AG10803 (cell line): ENCODE data around the gene XKR7.
"Not testable (repeated sequence)": the region's sequence is repeated elsewhere in the genome, so short reads cannot be mapped to it uniquely, and the experiment has no call there.

Source experiments
- DNase-seq: peaks from one replicate; pipeline ENCODE4 v3.0.0; 2010; ENCODE audit warnings: low read depth
- H3K4me3 ChIP-seq: 2 replicates; pipeline ENCODE4 v1.5.1; 2011; ENCODE audit warnings: mild to moderate bottlenecking, low read length, control low read depth
- CTCF ChIP-seq: conservative IDR thresholded peaks from 2 replicates; pipeline ENCODE4 v1.5.1; 2011; ENCODE audit warnings: mild to moderate bottlenecking, low read length, control low read depth, inconsistent platforms

XKR7 gene

DNA sequence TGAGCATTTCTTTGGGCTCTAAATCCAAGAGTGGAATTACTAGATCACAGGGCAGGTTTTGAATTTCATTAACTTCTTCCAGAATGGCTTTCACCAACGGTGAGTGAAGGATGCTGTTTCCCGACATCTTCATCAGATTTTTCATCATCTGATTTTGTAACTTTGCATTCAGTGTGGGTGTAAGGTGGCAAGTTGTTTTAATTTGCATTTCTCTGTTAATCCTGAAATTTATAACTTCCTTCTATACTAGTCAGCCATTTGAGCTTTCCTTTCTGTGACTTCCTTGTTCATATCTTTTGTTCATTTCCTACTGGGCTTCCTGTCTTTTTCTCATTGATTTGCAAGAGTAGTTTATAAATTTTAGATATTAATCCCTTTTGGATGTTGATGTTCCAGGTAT, 65.4 kb downstream of the XKR7 start:
- DNase-seq: no peak
- no peak overlapping the region for H3K4me3 ChIP-seq
- no peak for TF ChIP-seq CTCF

- not testable (repeated sequence) for DNase-seq, H3K4me3 ChIP-seq
These were observed 65.8 kb downstream of the XKR7 start for GRCh38 chr20:32033721-32034120.

DNA sequence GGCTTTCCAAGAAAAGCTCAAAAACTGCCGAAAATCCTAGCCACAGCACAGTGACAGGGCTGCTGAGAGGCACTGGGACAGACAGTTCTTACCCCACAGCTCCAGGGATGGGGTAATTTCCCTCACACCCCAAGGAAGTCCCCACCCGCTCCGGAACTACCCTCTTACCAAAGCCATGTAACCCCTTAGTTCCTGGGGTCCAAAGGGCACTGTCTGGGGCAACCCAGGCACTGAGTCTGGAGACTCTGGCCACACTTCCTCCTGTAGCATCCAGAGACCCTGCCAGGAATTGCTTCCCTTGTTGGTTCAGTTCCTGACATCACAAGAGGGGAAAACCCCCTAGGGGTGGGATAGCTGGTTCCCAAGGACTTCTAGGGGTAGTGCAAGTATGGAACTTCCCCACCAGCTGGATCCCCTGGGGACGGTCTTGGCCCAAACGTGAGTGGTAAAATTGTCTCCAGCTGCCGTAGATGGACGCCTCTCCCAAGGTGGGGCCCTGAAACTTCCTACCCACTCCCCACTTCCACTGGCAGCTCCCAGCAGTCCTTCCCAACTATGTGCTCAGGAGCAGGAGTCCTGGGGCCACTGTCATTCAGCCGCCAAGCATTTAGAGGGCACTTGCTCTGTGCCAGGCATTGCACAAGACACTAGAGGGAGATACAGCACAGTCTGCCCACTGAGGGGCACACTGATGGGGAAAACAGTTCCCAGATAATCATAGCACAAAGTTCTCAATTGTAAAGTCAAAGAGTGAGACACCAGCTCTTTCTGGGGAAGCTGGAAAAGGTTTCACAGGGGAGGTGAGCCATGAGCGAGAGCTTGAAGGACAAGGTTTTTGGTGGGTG, 66.9 kb downstream of the XKR7 start:
- peak; percentile 33 for DNase-seq
- TF ChIP-seq CTCF: peak; percentile 45
- H3K4me3 ChIP-seq: no peak overlapping the region

- H3K4me3 ChIP-seq: no peak overlapping the region
- DNase-seq: no peak
- TF ChIP-seq CTCF: no peak
These were observed 67.5 kb downstream of the XKR7 start for GRCh38 chr20:32035426-32035779.

DNA sequence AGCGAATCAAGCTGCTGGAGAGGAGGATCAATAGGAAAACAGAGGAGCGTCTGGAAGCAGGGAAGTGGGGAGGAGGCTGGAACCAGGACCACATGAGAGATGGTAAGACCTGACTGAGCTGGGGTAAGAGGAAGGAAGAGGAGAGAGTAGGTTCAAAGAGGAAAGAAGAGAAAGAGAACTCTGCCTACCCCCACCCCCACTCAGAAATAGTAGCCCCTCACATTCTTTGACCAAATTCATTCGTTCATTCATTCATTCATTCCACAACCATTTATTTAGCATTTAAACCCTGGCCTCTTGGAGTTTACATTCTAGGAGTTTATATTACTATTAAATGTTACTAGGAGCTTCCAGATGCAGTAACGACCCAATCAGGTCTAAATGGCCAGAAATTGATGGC, 68.3 kb downstream of the XKR7 start:
- no peak overlapping the region for H3K4me3 ChIP-seq
- no peak for TF ChIP-seq CTCF
- no peak for DNase-seq

DNA sequence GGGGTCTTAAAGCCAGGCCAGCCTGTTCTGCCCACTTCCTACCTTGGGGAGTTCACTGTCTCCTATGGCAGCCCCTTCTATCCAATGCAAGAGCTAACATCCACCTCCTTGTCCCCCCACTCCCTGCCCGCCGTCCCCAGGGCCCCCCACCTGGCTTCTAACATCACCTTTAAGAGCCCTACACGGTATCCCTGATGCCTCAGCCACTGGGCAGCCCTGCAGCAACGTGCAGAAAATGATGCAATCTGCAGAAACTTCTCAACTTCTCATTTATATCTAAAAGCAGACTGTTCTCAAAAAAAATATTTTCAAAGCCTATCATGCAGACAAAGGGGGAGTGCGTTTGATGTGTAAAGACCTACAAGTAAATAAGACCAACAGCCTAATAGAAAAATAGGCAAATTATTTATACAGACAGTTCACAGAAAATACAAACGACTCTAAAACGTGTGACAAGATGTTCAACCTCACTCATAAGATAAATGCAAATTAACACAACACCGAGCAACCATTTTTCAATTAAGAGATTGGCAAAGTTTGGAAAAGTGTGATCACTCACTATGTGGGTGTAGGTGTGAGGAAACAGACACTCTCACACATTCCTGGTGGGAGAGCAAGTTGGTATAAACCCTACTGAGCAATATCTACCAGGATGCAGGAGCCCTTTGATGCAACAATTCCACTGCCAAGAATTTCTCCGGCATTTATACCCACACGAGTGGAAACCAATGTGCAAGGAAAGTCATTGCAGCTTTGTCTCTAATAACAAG, 69.0 kb downstream of the XKR7 start:
- no peak for TF ChIP-seq CTCF
- peak; percentile 60 for DNase-seq
- no peak overlapping the region for H3K4me3 ChIP-seq

GRCh38 chr20:32037929-32038328, 70.0 kb downstream of the XKR7 start:
- H3K4me3 ChIP-seq: no peak overlapping the region
- peak; percentile 61 for DNase-seq
- no peak for TF ChIP-seq CTCF
